ENCODE data around the gene NOXRED1. TPM values are rescaled to one million over a fixed set of nuclear protein-coding genes. Genes with fewer than 3 reads are reported as not detected.

NOXRED1 gene
- total RNA-seq, 2 experiments from 2014 or later: 0.59 to 0.65 TPM

GRCh38 chr14:77364146-77364545, 59.2 kb downstream of the NOXRED1 start:
- ChIA-PET CTCF (no interaction called here), POLR2A (no interaction called here)
- no peak overlapping the region for H3K4me3 Mint-ChIP-seq
- no peak for DNase-seq
- H3K9me3 Mint-ChIP-seq: no peaks in the 10 kb centered on the region
- H3K27me3 Mint-ChIP-seq: no peaks in the 10 kb centered on the region
- H3K27ac Mint-ChIP-seq: no peak overlapping the region
- H3K36me3 Mint-ChIP-seq: no peaks in the 10 kb centered on the region
- intact Hi-C loops (cut with micrococcal nuclease): no loop called here
- peaks cover 16% of the 10 kb centered on the region for H3K4me1 Mint-ChIP-seq (ENCODE audit: low read depth)

DNA sequence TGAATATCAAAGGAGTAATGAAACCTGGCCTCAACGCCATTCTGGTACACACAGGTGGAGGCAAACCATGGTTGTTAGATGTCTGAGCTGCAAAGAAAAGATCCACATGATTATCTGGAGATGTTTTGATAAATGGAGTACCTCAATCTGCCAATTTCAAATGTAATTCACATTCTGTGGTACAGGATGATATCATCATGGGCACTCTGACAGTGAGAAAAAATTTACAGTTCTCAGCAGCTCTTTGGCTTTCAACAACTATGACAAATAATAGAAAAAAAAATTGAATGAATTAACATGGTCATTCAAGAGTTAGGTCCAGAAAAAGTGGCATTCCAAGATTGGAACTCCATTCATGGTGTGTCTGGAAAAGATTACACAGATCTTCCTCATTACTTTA, 63.7 kb downstream of the NOXRED1 start:
- ChIA-PET CTCF (interaction anchor here (0.8 kb wide), 1 partner anchor 17 kb away, joined by 4 read pairs; the partner anchor contains the start of genes SAMD15 and TMED8), POLR2A (no interaction called here)
- Mint-ChIP-seq H3K27ac (no peak overlapping the region), H3K27me3 (no peaks in the 10 kb centered on the region), H3K4me3 (no peak overlapping the region), H3K4me1 (ENCODE audit: low read depth) (peaks cover 15% of the 10 kb centered on the region), H3K9me3 (no peaks in the 10 kb centered on the region), H3K36me3 (no peaks in the 10 kb centered on the region)
- no peak for DNase-seq
- intact Hi-C loops (cut with micrococcal nuclease): no loop called here

DNA sequence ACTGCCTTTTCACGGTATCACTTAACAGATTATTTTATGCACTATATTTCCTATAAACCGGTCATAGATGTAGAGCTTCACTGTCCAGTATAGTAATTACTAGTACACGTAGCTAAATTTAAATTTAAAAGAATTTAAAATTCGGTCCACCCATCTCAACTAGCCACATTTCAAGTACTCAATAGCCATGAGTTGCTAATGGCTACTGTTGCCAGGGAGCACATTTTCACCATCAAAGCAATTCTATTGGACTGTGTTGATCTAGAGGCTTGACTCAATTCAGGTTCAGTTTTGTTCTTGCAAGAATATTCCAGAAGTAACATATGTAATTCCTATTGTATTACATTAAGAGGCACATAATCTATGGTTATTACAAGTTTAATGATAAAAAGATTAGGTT, 66.4 kb downstream of the NOXRED1 start:
- no peak for DNase-seq
- intact Hi-C loops (cut with micrococcal nuclease): no loop called here
- POLR2A ChIA-PET: interaction anchor here (0.6 kb wide), 1 partner anchor 31 kb away, joined by 3 read pairs; no protein-coding TSS in a partner anchor
- H3K27me3 Mint-ChIP-seq: no peaks in the 10 kb centered on the region
- no peaks in the 10 kb centered on the region for H3K36me3 Mint-ChIP-seq
- no peak overlapping the region for H3K27ac Mint-ChIP-seq
- no peak overlapping the region for H3K4me3 Mint-ChIP-seq
- no peaks in the 10 kb centered on the region for H3K9me3 Mint-ChIP-seq
- CTCF ChIA-PET: interaction anchor here (2.9 kb wide), 1 partner anchor 41 kb away, joined by 9 read pairs; no protein-coding TSS in a partner anchor
- peaks cover 8% of the 10 kb centered on the region for H3K4me1 Mint-ChIP-seq (ENCODE audit: low read depth)

- POLR2A ChIA-PET: no interaction called here
- H3K9me3 Mint-ChIP-seq: no peaks in the 10 kb centered on the region
- no peak overlapping the region for H3K27ac Mint-ChIP-seq
Observed at GRCh38 chr14:77355811-77356210, 67.5 kb downstream of the NOXRED1 start.

DNA sequence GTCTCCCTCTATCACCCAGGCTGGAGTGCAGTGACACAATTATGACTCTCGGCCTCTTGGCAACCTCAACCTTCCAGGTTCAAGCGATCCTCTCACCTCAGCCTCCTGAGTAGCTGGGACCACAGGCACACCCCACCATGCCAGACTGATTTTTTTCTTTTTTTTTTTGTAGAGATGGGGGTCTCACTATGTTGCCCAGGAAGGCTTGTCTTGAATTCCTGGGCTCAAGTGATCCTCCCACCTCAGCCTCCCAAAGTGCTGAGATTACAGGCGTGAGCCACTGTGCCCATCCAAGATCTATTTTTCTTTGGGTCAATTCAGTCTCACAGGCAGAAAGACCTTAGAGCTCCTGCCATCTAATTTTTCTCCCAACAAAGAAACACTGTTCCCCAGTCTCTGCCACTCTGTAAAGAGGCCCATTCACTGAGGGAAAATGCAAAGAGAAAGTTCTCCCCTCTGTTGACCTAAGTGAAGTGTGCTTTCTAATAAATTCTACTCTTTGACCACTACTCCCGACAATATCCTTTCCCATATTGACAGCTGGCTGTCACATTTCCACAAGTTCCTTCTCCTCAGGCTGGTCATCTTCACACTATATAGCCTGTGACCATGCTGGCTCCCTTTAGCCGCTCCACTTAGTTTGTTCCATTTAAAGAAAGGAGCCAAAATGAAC, 69.7 kb downstream of the NOXRED1 start:
- no peak for DNase-seq
- H3K36me3 Mint-ChIP-seq: peaks cover 11% of the 10 kb centered on the region
- no peaks in the 10 kb centered on the region for H3K27me3 Mint-ChIP-seq
- intact Hi-C loops (cut with micrococcal nuclease): no loop called here
- H3K4me3 Mint-ChIP-seq: no peak overlapping the region
- H3K9me3 Mint-ChIP-seq: no peaks in the 10 kb centered on the region
- ChIA-PET POLR2A (no interaction called here), CTCF (no interaction called here)
- H3K4me1 Mint-ChIP-seq (ENCODE audit: low read depth): peaks cover 2% of the 10 kb centered on the region
- H3K27ac Mint-ChIP-seq: no peak overlapping the region

More at GRCh38 chr14:77355811-77356210, 67.5 kb downstream of the NOXRED1 start:
- no peak for DNase-seq
- Mint-ChIP-seq H3K36me3 (peaks cover 2% of the 10 kb centered on the region), H3K4me1 (ENCODE audit: low read depth) (peaks cover 6% of the 10 kb centered on the region), H3K27me3 (no peaks in the 10 kb centered on the region), H3K4me3 (no peak overlapping the region)
- intact Hi-C loops (cut with micrococcal nuclease): no loop called here
- CTCF ChIA-PET: interaction anchor here (2.9 kb wide), 1 partner anchor 40 kb away, joined by 9 read pairs; no protein-coding TSS in a partner anchor

DNA sequence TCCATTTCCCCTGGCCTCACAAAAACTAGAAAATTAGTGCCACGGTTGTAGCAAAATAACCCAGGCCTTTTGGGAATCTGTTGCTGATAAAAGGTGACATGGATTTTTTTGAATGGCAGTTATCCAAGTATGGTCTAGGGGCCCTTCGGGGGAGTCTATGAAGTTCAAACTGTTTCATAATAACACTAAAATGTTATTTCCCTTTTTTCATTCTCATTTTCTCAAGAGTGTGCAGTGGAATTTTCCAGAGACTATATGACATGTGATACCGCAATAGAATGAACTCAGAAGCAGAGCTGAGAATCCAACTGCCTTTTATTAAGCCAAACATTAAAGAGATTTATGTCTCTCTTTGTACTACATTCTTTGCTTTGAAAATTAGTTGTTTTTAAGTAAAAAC, 75.6 kb downstream of the NOXRED1 start:
- Mint-ChIP-seq H3K27me3 (no peaks in the 10 kb centered on the region), H3K4me1 (ENCODE audit: low read depth) (no peaks in the 10 kb centered on the region), H3K36me3 (peaks cover 18% of the 10 kb centered on the region), H3K4me3 (no peak overlapping the region), H3K27ac (no peak overlapping the region), H3K9me3 (no peaks in the 10 kb centered on the region)
- no peak for DNase-seq
- ChIA-PET CTCF (no interaction called here), POLR2A (interaction anchor here (0.7 kb wide), 1 partner anchor 32 kb away, joined by 4 read pairs; no protein-coding TSS in a partner anchor)
- intact Hi-C loops (cut with micrococcal nuclease): no loop called here

- POLR2A ChIA-PET: no interaction called here
- H3K9me3 Mint-ChIP-seq: no peaks in the 10 kb centered on the region
Observed at GRCh38 chr14:77346495-77346894, 76.8 kb downstream of the NOXRED1 start.

DNA sequence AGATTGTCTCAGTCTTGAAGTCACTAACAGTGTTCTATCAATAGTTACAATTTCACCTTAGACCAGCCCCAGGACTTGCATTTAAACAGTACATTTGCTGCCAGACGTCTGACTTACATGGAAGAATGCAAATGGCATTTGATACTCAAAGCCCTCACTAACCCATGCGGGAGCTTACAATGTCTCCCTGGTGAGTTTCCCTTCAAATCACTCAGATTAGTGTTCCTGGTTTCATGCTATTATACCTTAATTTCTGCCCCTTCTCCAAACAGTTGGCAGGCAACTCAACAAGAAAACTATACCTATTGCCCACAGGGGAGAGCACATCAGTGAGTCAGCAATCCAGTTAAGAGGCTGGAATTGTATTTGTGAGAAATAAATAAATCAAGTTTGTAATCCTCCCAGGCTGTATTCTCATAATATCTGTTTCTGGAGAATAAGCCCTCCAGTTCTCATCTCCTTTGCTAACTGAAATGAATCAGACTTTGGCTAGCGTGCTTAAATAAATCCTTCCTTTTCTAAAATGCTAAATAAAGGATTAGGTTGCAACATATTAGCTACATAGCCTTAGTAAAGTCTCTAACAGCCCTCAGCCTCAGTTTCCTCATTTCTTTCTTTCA, 78.8 kb downstream of the NOXRED1 start:
- Mint-ChIP-seq H3K4me1 (ENCODE audit: low read depth) (no peaks in the 10 kb centered on the region), H3K36me3 (peaks cover 20% of the 10 kb centered on the region), H3K27me3 (no peaks in the 10 kb centered on the region), H3K27ac (no peak overlapping the region), H3K9me3 (no peaks in the 10 kb centered on the region), H3K4me3 (no peak overlapping the region)
- CTCF ChIA-PET: no interaction called here
- no peak for DNase-seq
- POLR2A ChIA-PET: no interaction called here
- intact Hi-C loops (cut with micrococcal nuclease): no loop called here

More at GRCh38 chr14:77346495-77346894, 76.8 kb downstream of the NOXRED1 start:
- no peak overlapping the region for H3K27ac Mint-ChIP-seq
- DNase-seq: no peak
- H3K4me1 Mint-ChIP-seq (ENCODE audit: low read depth): no peaks in the 10 kb centered on the region
- H3K36me3 Mint-ChIP-seq: peaks cover 21% of the 10 kb centered on the region
- H3K4me3 Mint-ChIP-seq: no peak overlapping the region
- CTCF ChIA-PET: interaction anchor here (0.6 kb wide), 1 partner anchor 44 kb away, joined by 3 read pairs; no protein-coding TSS in a partner anchor
- intact Hi-C loops (cut with micrococcal nuclease): no loop called here
- no peaks in the 10 kb centered on the region for H3K27me3 Mint-ChIP-seq

Other genes starting within 250 kb of the NOXRED1 start
- gene TMEM63C, start 241.7 kb downstream of the NOXRED1 start, total RNA-seq: 1 to 10 TPM in 1 of 2 experiments, under 1 TPM in 1; 0.80 to 1.7 TPM
- not detected for gene NGB, start 152.3 kb downstream of the NOXRED1 start, total RNA-seq
- 10 to 100 TPM; 12.9 to 13.1 TPM for gene POMT2, start 102.6 kb downstream of the NOXRED1 start, total RNA-seq
- gene GSTZ1, start 102.5 kb downstream of the NOXRED1 start, total RNA-seq: 10 to 100 TPM; 23.1 to 24.4 TPM
- 10 to 100 TPM; 26.9 to 27.8 TPM for gene TMED8, start 46.4 kb downstream of the NOXRED1 start, total RNA-seq
- gene SAMD15, start 46.1 kb downstream of the NOXRED1 start, total RNA-seq: under 1 TPM in 1 of 2 experiments, not detected in 1; 0.38 TPM
- gene VIPAS39, start 34.1 kb upstream of the NOXRED1 start, total RNA-seq: 10 to 100 TPM; 14.9 to 16.8 TPM
- 100 to 1,000 TPM; 253 to 269 TPM for gene AHSA1, start 34.6 kb upstream of the NOXRED1 start, total RNA-seq
- gene ISM2, start 75.3 kb upstream of the NOXRED1 start, total RNA-seq: not detected
- gene SPTLC2, start 193.1 kb upstream of the NOXRED1 start, total RNA-seq: 10 to 100 TPM; 23.6 to 23.9 TPM